Transverse colon (tissue), 4 donors: ENCODE measurements around the gene MT1H. TPM values are rescaled to one million over a fixed set of nuclear protein-coding genes. Genes with fewer than 3 reads are reported as not detected.

Experiments
- DNase-seq: peaks from one replicate; pipeline ENCODE4 v3.0.0-alpha.2; 2019
- H3K27ac ChIP-seq, 4 donors: fragments of 200-600 bp; sonication (generic); 2 replicates each; pipeline ENCODE4 v1.5.1; 2016 to 2018; ENCODE audit warnings: inconsistent platforms in 4 of 4
- H3K27me3 ChIP-seq: fragments of 200-600 bp; sonication (generic); 2 replicates; pipeline ENCODE4 v1.5.1; 2017; ENCODE audit warnings: inconsistent platforms
- H3K36me3 ChIP-seq, 4 donors: fragments of 200-600 bp; sonication (generic); 2 replicates each; pipeline ENCODE4 v1.5.1; 2017 to 2019; ENCODE audit warnings: inconsistent platforms in 4 of 4
- H3K4me1 ChIP-seq, 4 donors: fragments of 200-600 bp; sonication (generic); 2 replicates each; pipeline ENCODE4 v1.5.1; 2017 to 2020; ENCODE audit warnings: inconsistent platforms in 4 of 4
- H3K4me3 ChIP-seq, 4 donors: fragments of 200-600 bp; sonication (generic); 1 replicate in 1 of 4; 2 replicates in 3 of 4; pipeline versions ENCODE4 v1.5.1 to v1.6.1; 2017 to 2019; ENCODE audit warnings: inconsistent platforms in 4 of 4
- H3K9me3 ChIP-seq, 2 donors: fragments of 200-600 bp; sonication (generic); 2 replicates each; pipeline ENCODE4 v1.5.1; 2017 to 2019; ENCODE audit warnings: inconsistent platforms in 2 of 2
- CTCF ChIP-seq, 5 experiments: fragments of 200-600 bp in 3 of 5; fragments of 450-650 bp in 2 of 5; sonication (generic) in 3 of 5; IDR thresholded peaks; 1 replicate in 2 of 5; 2 replicates in 3 of 5; pipeline ENCODE4 v1.5.1; 2016 to 2017; ENCODE audit warnings: antibody characterized with exemption in 5 of 5, inconsistent platforms in 3 of 5, mild to moderate bottlenecking in 2 of 5, moderate library complexity in 1 of 5
- EP300 ChIP-seq: sonication (generic); formaldehyde crosslinking; IDR thresholded peaks from one replicate; pipeline ENCODE4 v1.6.1; 2017; ENCODE audit warnings: antibody characterized with exemption, low read depth
- POLR2A ChIP-seq: fragments of 450-650 bp; IDR thresholded peaks from one replicate; pipeline ENCODE4 v1.6.1; 2016; ENCODE audit warnings: antibody characterized with exemption, mild to moderate bottlenecking, moderate library complexity
- POLR2AphosphoS5 ChIP-seq, 3 donors: sonication (generic); formaldehyde crosslinking; IDR thresholded peaks; one replicate each; pipeline ENCODE4 v1.6.1; 2016; ENCODE audit warnings: antibody characterized with exemption in 3 of 3
- WGBS, 2 donors: methylation state at CpG; one replicate each; pipeline ENCODE4 v1.1.5; 2018; ENCODE audit warnings: low coverage in 1 of 2; 5-methylcytosine and 5-hydroxymethylcytosine counted together
- in situ Hi-C, 4 donors: fragments of 200-750 bp; cut with MboI; loops; one replicate each; pipeline versions ENCODE4 v1.15.0 to v1.15.1; 2017; ENCODE audit warnings: low sequenced_read_pairs in 3 of 4, low pct_ligation_motif_present in 1 of 4, low pct_unique_long_range_greater_than_20kb in 1 of 4
- intact Hi-C: fragments of 100-400 bp; cut with DNase I; formaldehyde crosslinking; loops from one replicate; pipeline ENCODE4 v1.15.1; 2023; ENCODE audit warnings: low total_unique reads
- total RNA-seq, 4 donors: library from RNA; depleted of rRNA; stranded (reverse); fragments of >200 nt; gene quantifications; one replicate each; pipeline ENCODE4 v1.1.0, GENCODE V29; 2016

MT1H gene
- total RNA-seq, 4 donors from 2014 or later: 3.0 to 526 (median 5.6) TPM; not detected in 1

- intact Hi-C loops (no loop called here), in situ Hi-C loops (no loop called here)
- TF ChIP-seq POLR2AphosphoS5 (IDR thresholded peaks at IDR 0.05) (no peak), POLR2A (no peak), EP300 (no peak), CTCF (IDR thresholded peaks at IDR 0.05) (no peak)
- Histone ChIP-seq H3K9me3 (no peaks in the 10 kb centered on the region), H3K4me3 (no peak overlapping the region), H3K27me3 (no peaks in the 10 kb centered on the region), H3K27ac (no peak overlapping the region), H3K36me3 (no peaks in the 10 kb centered on the region), H3K4me1 (peaks cover 3 to 15% (median 11%) of the 10 kb centered on the region in 4 donors)
- 89 to 91% methylated on average over 4 to 7 of the region's 7 CpGs for WGBS, 2 donors
- DNase-seq: no peak
Observed at GRCh38 chr16:56686758-56687157, 17.1 kb downstream of the MT1H start.

- Histone ChIP-seq H3K4me1 (peaks cover 0 to 2% (median under 1%) of the 10 kb centered on the region in 4 donors), H3K36me3 (no peaks in the 10 kb centered on the region), H3K4me3 (no peak overlapping the region), H3K27me3 (no peaks in the 10 kb centered on the region), H3K9me3 (no peaks in the 10 kb centered on the region), H3K27ac (no peak overlapping the region)
- 70% methylated on average over 1 of the region's 1 CpG; no CpG with 5 or more reads in 1 of the 2 donors for WGBS, 2 donors
- DNase-seq: no peak
- in situ Hi-C loops (no loop called here), intact Hi-C loops (no loop called here)
- TF ChIP-seq CTCF (IDR thresholded peaks at IDR 0.05) (no peak), EP300 (no peak), POLR2A (no peak), POLR2AphosphoS5 (IDR thresholded peaks at IDR 0.05) (no peak)
Observed at GRCh38 chr16:56688762-56689161, 19.1 kb downstream of the MT1H start.

- intact Hi-C loops: no loop called here
- in situ Hi-C loops: no loop called here
- Histone ChIP-seq H3K36me3 (no peaks in the 10 kb centered on the region), H3K9me3 (no peaks in the 10 kb centered on the region), H3K4me3 (no peak overlapping the region), H3K27ac (no peak overlapping the region), H3K27me3 (no peaks in the 10 kb centered on the region), H3K4me1 (no peaks in the 10 kb centered on the region)
- no peak for TF ChIP-seq EP300
- no peak for TF ChIP-seq CTCF (IDR thresholded peaks at IDR 0.05)
- TF ChIP-seq POLR2A: no peak
- TF ChIP-seq POLR2AphosphoS5 (IDR thresholded peaks at IDR 0.05): no peak
- DNase-seq: no peak
- 83 to 93% methylated on average over 2 to 3 of the region's 3 CpGs for WGBS, 2 donors
Observed at GRCh38 chr16:56689171-56689570, 19.6 kb downstream of the MT1H start.

- Histone ChIP-seq H3K27me3 (no peaks in the 10 kb centered on the region), H3K36me3 (no peaks in the 10 kb centered on the region), H3K9me3 (no peaks in the 10 kb centered on the region), H3K4me1 (no peaks in the 10 kb centered on the region), H3K27ac (no peak overlapping the region), H3K4me3 (no peak overlapping the region)
- intact Hi-C loops (no loop called here), in situ Hi-C loops (no loop called here)
- DNase-seq: no peak
- TF ChIP-seq POLR2AphosphoS5 (IDR thresholded peaks at IDR 0.05): no peak
- no peak for TF ChIP-seq POLR2A
- no peak for TF ChIP-seq CTCF (IDR thresholded peaks at IDR 0.05)
- TF ChIP-seq EP300: no peak
- 81 to 100% methylated on average over 1 to 4 of the region's 4 CpGs for WGBS, 2 donors
Observed at GRCh38 chr16:56690420-56691122, 21.0 kb downstream of the MT1H start.
